ENCODE results near the gene FNDC8. TPM values are rescaled to one million over a fixed set of nuclear protein-coding genes. Genes with fewer than 3 reads are reported as not detected.
A peak's percentile ranks its signal among the peaks of the same experiment; 100 is the strongest.
"Not testable (repeated sequence)": the region's sequence is repeated elsewhere in the genome, so short reads cannot be mapped to it uniquely, and the experiment has no call there.

Gene FNDC8
- total RNA-seq, 2 donors from 2014 or later, result not detected

- H3K4me1 Mint-ChIP-seq (ENCODE audit: low read depth in 2 of 2), result peaks cover 9 to 13% of the 10 kb centered on the region in 2 donors
- peak within 1 kb of the TSS; percentile 74 for H3K4me3 Mint-ChIP-seq
- DNase-seq (ENCODE audit: low spot score), result peak; percentile 91
- peak; percentile 95 to 96 for ATAC-seq
- no peaks in the 10 kb centered on the region for H3K9me3 Mint-ChIP-seq
- H3K27ac Mint-ChIP-seq, result peak within 1 kb of the TSS; percentile 45 to 46
- H3K27me3 Mint-ChIP-seq, result no peaks in the 10 kb centered on the region
- no peaks in the 10 kb centered on the region for H3K36me3 Mint-ChIP-seq
Observed at GRCh38 chr17:35141681-35142466, 20.5 kb downstream of the FNDC8 start, which contains the start of gene NLE1. NLE1 (minus strand) TSS chr17:35142303; CDS start chr17:35142275, 28 bp downstream.

GRCh38 chr17:35142467-35142796 lies 21.0 kb downstream of the FNDC8 start:
- H3K9me3 Mint-ChIP-seq, result no peaks in the 10 kb centered on the region
- no peaks in the 10 kb centered on the region for H3K27me3 Mint-ChIP-seq
- ATAC-seq (no peak), DNase-seq (ENCODE audit: low spot score) (no peak)
- no peaks in the 10 kb centered on the region for H3K36me3 Mint-ChIP-seq
- peaks cover 9 to 13% of the 10 kb centered on the region in 2 donors for H3K4me1 Mint-ChIP-seq (ENCODE audit: low read depth in 2 of 2)
- H3K4me3 Mint-ChIP-seq, result peak overlapping the region; percentile 74
- H3K27ac Mint-ChIP-seq, result peak overlapping the region; percentile 35 to 46

GRCh38 chr17:35144840-35145239 lies 23.4 kb downstream of the FNDC8 start:
- peaks cover 8 to 9% of the 10 kb centered on the region in 2 donors for H3K4me1 Mint-ChIP-seq (ENCODE audit: low read depth in 2 of 2)
- no peak for ATAC-seq
- no peak overlapping the region for H3K27ac Mint-ChIP-seq
- no peaks in the 10 kb centered on the region for H3K27me3 Mint-ChIP-seq
- no peak overlapping the region for H3K4me3 Mint-ChIP-seq
- H3K36me3 Mint-ChIP-seq, result no peaks in the 10 kb centered on the region
- no peaks in the 10 kb centered on the region for H3K9me3 Mint-ChIP-seq
- no peak for DNase-seq (ENCODE audit: low spot score)

GRCh38 chr17:35146214-35146833 lies 24.9 kb downstream of the FNDC8 start:
- Mint-ChIP-seq H3K27me3 (no peaks in the 10 kb centered on the region), H3K4me1 (ENCODE audit: low read depth in 2 of 2) (peaks cover 5 to 8% of the 10 kb centered on the region in 2 donors), H3K4me3 (no peak overlapping the region), H3K36me3 (no peaks in the 10 kb centered on the region), H3K9me3 (no peaks in the 10 kb centered on the region), H3K27ac (no peak overlapping the region)
- no peak for DNase-seq (ENCODE audit: low spot score)
- ATAC-seq, result no peak

GRCh38 chr17:35147375-35147905 lies 26.0 kb downstream of the FNDC8 start, which contains the start of gene UNC45B:
UNC45B (plus strand) TSS chr17:35147817; CDS start chr17:35148264, 447 bp downstream.
- peaks cover 1 to 5% of the 10 kb centered on the region in 2 donors for H3K4me1 Mint-ChIP-seq (ENCODE audit: low read depth in 2 of 2)
- no peak for ATAC-seq

GRCh38 chr17:35148144-35148543 lies 26.7 kb downstream of the FNDC8 start:
- Mint-ChIP-seq H3K27ac (no peak overlapping the region), H3K4me1 (ENCODE audit: low read depth in 2 of 2) (peaks cover 0 to 4% of the 10 kb centered on the region in 2 donors), H3K27me3 (no peaks in the 10 kb centered on the region), H3K36me3 (no peaks in the 10 kb centered on the region), H3K9me3 (no peaks in the 10 kb centered on the region), H3K4me3 (no peak overlapping the region)
- DNase-seq (ENCODE audit: low spot score), result no peak
- ATAC-seq, result no peak

More at GRCh38 chr17:35147375-35147905, 26.0 kb downstream of the FNDC8 start, which contains the start of gene UNC45B:
- no peak within 1 kb of the TSS for H3K4me3 Mint-ChIP-seq
- no peak for DNase-seq (ENCODE audit: low spot score)
- H3K27ac Mint-ChIP-seq, result peak within 1 kb of the TSS in 1 of 2 donors; percentile 17
- H3K36me3 Mint-ChIP-seq, result no peaks in the 10 kb centered on the region
- no peaks in the 10 kb centered on the region for H3K9me3 Mint-ChIP-seq
- H3K27me3 Mint-ChIP-seq, result no peaks in the 10 kb centered on the region

- no peaks in the 10 kb centered on the region for H3K9me3 Mint-ChIP-seq
- no peaks in the 10 kb centered on the region for H3K4me1 Mint-ChIP-seq (ENCODE audit: low read depth in 2 of 2)
- H3K4me3 Mint-ChIP-seq, result no peak overlapping the region
- no peaks in the 10 kb centered on the region for H3K36me3 Mint-ChIP-seq
- DNase-seq (ENCODE audit: low spot score), result no peak
- no peak overlapping the region for H3K27ac Mint-ChIP-seq
- ATAC-seq, result no peak
- no peaks in the 10 kb centered on the region for H3K27me3 Mint-ChIP-seq
Observed at GRCh38 chr17:35149941-35150340, 28.5 kb downstream of the FNDC8 start.

GRCh38 chr17:35151080-35151479 lies 29.7 kb downstream of the FNDC8 start:
- not testable (repeated sequence) for H3K27ac Mint-ChIP-seq; ATAC-seq; H3K4me1 Mint-ChIP-seq (ENCODE audit: low read depth in 2 of 2); DNase-seq (ENCODE audit: low spot score); H3K4me3 Mint-ChIP-seq; H3K36me3 Mint-ChIP-seq; H3K9me3 Mint-ChIP-seq; H3K27me3 Mint-ChIP-seq

GRCh38 chr17:35152421-35153140 lies 31.2 kb downstream of the FNDC8 start:
- Mint-ChIP-seq H3K27me3 (no peaks in the 10 kb centered on the region), H3K27ac (no peak overlapping the region), H3K36me3 (no peaks in the 10 kb centered on the region), H3K4me3 (no peak overlapping the region), H3K9me3 (no peaks in the 10 kb centered on the region), H3K4me1 (ENCODE audit: low read depth in 2 of 2) (no peaks in the 10 kb centered on the region)
- DNase-seq (ENCODE audit: low spot score) (no peak), ATAC-seq (no peak)

GRCh38 chr17:35154196-35155165 lies 33.1 kb downstream of the FNDC8 start:
- H3K9me3 Mint-ChIP-seq, result no peaks in the 10 kb centered on the region
- no peak overlapping the region for H3K27ac Mint-ChIP-seq
- no peak for DNase-seq (ENCODE audit: low spot score)
- no peak overlapping the region for H3K4me3 Mint-ChIP-seq
- H3K4me1 Mint-ChIP-seq (ENCODE audit: low read depth in 2 of 2), result peaks cover 2 to 3% of the 10 kb centered on the region in 2 donors
- ATAC-seq, result no peak
- H3K36me3 Mint-ChIP-seq, result no peaks in the 10 kb centered on the region
- no peaks in the 10 kb centered on the region for H3K27me3 Mint-ChIP-seq

GRCh38 chr17:35155246-35155645 lies 33.8 kb downstream of the FNDC8 start:
- Mint-ChIP-seq H3K27me3 (no peaks in the 10 kb centered on the region), H3K27ac (no peak overlapping the region), H3K4me1 (ENCODE audit: low read depth in 2 of 2) (peaks cover 8 to 11% of the 10 kb centered on the region in 2 donors), H3K9me3 (no peaks in the 10 kb centered on the region), H3K36me3 (no peaks in the 10 kb centered on the region), H3K4me3 (no peak overlapping the region)
- ATAC-seq (no peak), DNase-seq (ENCODE audit: low spot score) (no peak)

- no peaks in the 10 kb centered on the region for H3K27me3 Mint-ChIP-seq
- H3K36me3 Mint-ChIP-seq, result no peaks in the 10 kb centered on the region
- DNase-seq (ENCODE audit: low spot score), result no peak
- H3K9me3 Mint-ChIP-seq, result no peaks in the 10 kb centered on the region
- no peak for ATAC-seq
- peaks cover 36 to 37% of the 10 kb centered on the region in 2 donors for H3K4me1 Mint-ChIP-seq (ENCODE audit: low read depth in 2 of 2)
- H3K27ac Mint-ChIP-seq, result peak overlapping the region; percentile 83 to 85
- H3K4me3 Mint-ChIP-seq, result peak overlapping the region; percentile 81
Observed at GRCh38 chr17:35159940-35160339, 38.5 kb downstream of the FNDC8 start.
